Neural progenitor cell (in vitro differentiated cells): ENCODE measurements around the gene FADS6. TPM values are rescaled to one million over a fixed set of nuclear protein-coding genes. Genes with fewer than 3 reads are reported as not detected.
"Not testable (repeated sequence)": the region's sequence is repeated elsewhere in the genome, so short reads cannot be mapped to it uniquely, and the experiment has no call there.

Experiments
- DNase-seq: peaks from one replicate; pipeline ENCODE4 v3.0.0-alpha.2; 2016; ENCODE audit warnings: low spot score
- H2AFZ ChIP-seq: fragments of 200-600 bp; sonication (generic); replicated peaks from 2 replicates; pipeline ENCODE4 v1.6.1; 2016; ENCODE audit warnings: antibody characterized with exemption
- H3F3A ChIP-seq: fragments of 200-600 bp; sonication (generic); 2 replicates; pipeline ENCODE4 v1.6.1; 2016; ENCODE audit warnings: antibody characterized with exemption, low read depth
- H3K27ac ChIP-seq: fragments of 200-600 bp; sonication (generic); 2 replicates; pipeline ENCODE4 v1.5.1; 2016; ENCODE audit warnings: mild to moderate bottlenecking
- H3K27me3 ChIP-seq: fragments of 200-600 bp; sonication (generic); 2 replicates; pipeline ENCODE4 v1.6.1; 2016; ENCODE audit warnings: mild to moderate bottlenecking, moderate library complexity
- H3K36me3 ChIP-seq: fragments of 200-600 bp; sonication (generic); 2 replicates; pipeline ENCODE4 v1.5.1; 2016
- H3K4me1 ChIP-seq: fragments of 200-600 bp; sonication (generic); 2 replicates; pipeline ENCODE4 v1.6.1; 2016; ENCODE audit warnings: mixed run types
- H3K4me2 ChIP-seq: fragments of 200-600 bp; sonication (generic); 2 replicates; pipeline ENCODE4 v1.6.1; 2016
- H3K4me3 ChIP-seq: fragments of 200-600 bp; sonication (generic); 2 replicates; pipeline ENCODE4 v1.5.1; 2016
- H3K79me2 ChIP-seq: fragments of 200-600 bp; sonication (generic); 2 replicates; pipeline ENCODE4 v1.6.1; 2016; ENCODE audit warnings: low read depth
- H3K9ac ChIP-seq: fragments of 200-600 bp; sonication (generic); 2 replicates; pipeline ENCODE4 v1.6.1; 2016
- H3K9me3 ChIP-seq: fragments of 200-600 bp; sonication (generic); 2 replicates; pipeline ENCODE4 v1.5.1; 2016; ENCODE audit warnings: low read depth
- H4K20me1 ChIP-seq: fragments of 200-600 bp; sonication (generic); 2 replicates; pipeline ENCODE4 v1.6.1; 2016; ENCODE audit warnings: low read depth
- H3K27ac Mint-ChIP-seq: 3 replicates; pipeline ENCODE4 v1.8.0; 2021; ENCODE audit warnings: mixed read lengths
- H3K27me3 Mint-ChIP-seq: 2 replicates; pipeline ENCODE4 v1.8.0; 2022; ENCODE audit warnings: low read depth, mild to moderate bottlenecking, inconsistent platforms, moderate library complexity, mixed read lengths; ENCODE audit not compliant: insufficient read depth
- H3K36me3 Mint-ChIP-seq: 3 replicates; pipeline ENCODE4 v1.8.0; 2021; ENCODE audit warnings: mixed read lengths
- H3K4me1 Mint-ChIP-seq: 3 replicates; pipeline ENCODE4 v1.8.0; 2021; ENCODE audit warnings: mixed read lengths
- H3K4me3 Mint-ChIP-seq: 3 replicates; pipeline ENCODE4 v1.8.0; 2021; ENCODE audit warnings: mild to moderate bottlenecking, moderate library complexity, mixed read lengths
- H3K9me3 Mint-ChIP-seq: 3 replicates; pipeline ENCODE4 v1.8.0; 2020; ENCODE audit warnings: mixed read lengths
- CTCF ChIP-seq: fragments of 200-600 bp; sonication (generic); IDR thresholded peaks from 2 replicates; pipeline ENCODE4 v1.5.1; 2017; ENCODE audit warnings: antibody characterized with exemption, mild to moderate bottlenecking
- EZH2 ChIP-seq: fragments of 200-600 bp; sonication (generic); IDR thresholded peaks from 2 replicates; pipeline ENCODE4 v1.6.1; 2017; ENCODE audit warnings: antibody characterized with exemption, mild to moderate bottlenecking, moderate library complexity
- EZH2phosphoT487 ChIP-seq: fragments of 200-600 bp; sonication (generic); IDR thresholded peaks from 2 replicates; pipeline ENCODE4 v1.6.1; 2017; ENCODE audit warnings: antibody characterized with exemption
- total RNA-seq: library from RNA; depleted of rRNA; stranded (reverse); fragments of >200 nt; gene quantifications from 2 replicates; pipeline ENCODE4 v1.2.3, GENCODE V29; 2015; ENCODE audit warnings: low replicate concordance

Gene FADS6
- total RNA-seq, 1 donor from 2014 or later = 0.36 TPM

- Histone ChIP-seq H4K20me1 (no peaks in the 10 kb centered on the region), H3K27me3 (peaks cover 12% of the 10 kb centered on the region), H3K27ac (no peak overlapping the region), H3K4me2 (no peak overlapping the region), H3F3A (no peaks in the 10 kb centered on the region), H3K4me3 (no peak overlapping the region), H3K36me3 (no peaks in the 10 kb centered on the region), H3K79me2 (no peaks in the 10 kb centered on the region), H3K9ac (no peak overlapping the region), H3K4me1 (peaks cover 3% of the 10 kb centered on the region), H3K9me3 (no peaks in the 10 kb centered on the region), H2AFZ (no peak overlapping the region)
- DNase-seq = no peak
- Mint-ChIP-seq H3K4me1 (peaks cover 19% of the 10 kb centered on the region), H3K4me3 (no peak overlapping the region), H3K9me3 (peaks cover 6% of the 10 kb centered on the region), H3K36me3 (no peaks in the 10 kb centered on the region), H3K27ac (no peak overlapping the region), H3K27me3 (peaks cover 24% of the 10 kb centered on the region)
- TF ChIP-seq CTCF (no peak), EZH2 (no peak), EZH2phosphoT487 (no peak)
These were observed 24.0 kb upstream of the FADS6 start for GRCh38 chr17:74917430-74917829.

- Histone ChIP-seq H3K9me3 (no peaks in the 10 kb centered on the region), H3K4me1 (no peaks in the 10 kb centered on the region), H3K79me2 (no peaks in the 10 kb centered on the region), H2AFZ (no peak overlapping the region), H3K27me3 (peaks cover 6% of the 10 kb centered on the region), H4K20me1 (no peaks in the 10 kb centered on the region), H3F3A (no peaks in the 10 kb centered on the region), H3K27ac (no peak overlapping the region), H3K36me3 (no peaks in the 10 kb centered on the region), H3K4me3 (no peak overlapping the region), H3K4me2 (no peak overlapping the region), H3K9ac (no peak overlapping the region)
- H3K27ac Mint-ChIP-seq = peak overlapping the region; percentile 79
- DNase-seq = no peak
- TF ChIP-seq EZH2phosphoT487 (no peak), CTCF (no peak), EZH2 (no peak)
- peaks cover 23% of the 10 kb centered on the region for H3K27me3 Mint-ChIP-seq
- peaks cover 6% of the 10 kb centered on the region for H3K9me3 Mint-ChIP-seq
- H3K36me3 Mint-ChIP-seq = no peaks in the 10 kb centered on the region
- H3K4me1 Mint-ChIP-seq = peaks cover 19% of the 10 kb centered on the region
- peak overlapping the region; percentile 30 for H3K4me3 Mint-ChIP-seq
These were observed 23.4 kb upstream of the FADS6 start for GRCh38 chr17:74916851-74917199.

GRCh38 chr17:74916136-74916850 lies 22.9 kb upstream of the FADS6 start:
- H3K27ac Mint-ChIP-seq = peak overlapping the region; percentile 88
- no peak for DNase-seq
- no peak for TF ChIP-seq CTCF
- TF ChIP-seq EZH2 = no peak
- TF ChIP-seq EZH2phosphoT487 = no peak
- H3K9me3 Mint-ChIP-seq = peaks cover 6% of the 10 kb centered on the region
- peaks cover 24% of the 10 kb centered on the region for H3K4me1 Mint-ChIP-seq
- peak overlapping the region; percentile 30 for H3K4me3 Mint-ChIP-seq
- no peaks in the 10 kb centered on the region for H3K4me1 ChIP-seq
- no peak overlapping the region for H3K9ac ChIP-seq
- no peaks in the 10 kb centered on the region for H3K36me3 Mint-ChIP-seq
- H3K4me2 ChIP-seq = no peak overlapping the region
- H3K9me3 ChIP-seq = no peaks in the 10 kb centered on the region
- H3K4me3 ChIP-seq = no peak overlapping the region
- no peak overlapping the region for H2AFZ ChIP-seq
- H3K27me3 Mint-ChIP-seq = peaks cover 23% of the 10 kb centered on the region
- H4K20me1 ChIP-seq = no peaks in the 10 kb centered on the region
- no peaks in the 10 kb centered on the region for H3K36me3 ChIP-seq
- no peaks in the 10 kb centered on the region for H3K79me2 ChIP-seq
- peaks cover under 1% of the 10 kb centered on the region for H3K27me3 ChIP-seq
- no peak overlapping the region for H3K27ac ChIP-seq
- no peaks in the 10 kb centered on the region for H3F3A ChIP-seq

DNA sequence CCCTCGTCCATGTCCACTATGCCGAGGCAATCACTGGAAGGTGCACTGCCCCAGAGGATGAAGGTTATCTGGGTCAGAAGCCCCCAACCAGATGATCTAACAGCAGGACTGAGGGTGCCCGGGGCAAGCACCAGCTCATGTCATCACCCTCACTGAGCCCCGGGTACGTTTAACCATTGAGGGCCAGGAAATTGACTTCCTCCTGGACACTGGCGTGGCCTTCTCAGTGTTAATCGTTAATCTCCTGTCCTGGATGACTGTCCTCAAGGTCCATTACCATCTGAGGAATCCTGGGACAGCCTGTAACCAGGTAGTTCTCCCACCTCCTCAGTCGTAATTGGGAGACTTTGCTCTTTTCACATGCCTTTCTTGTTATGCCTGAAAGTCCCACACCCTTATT lies 18.0 kb upstream of the FADS6 start:
- H3K36me3 Mint-ChIP-seq, H3K9me3 ChIP-seq, H3K4me2 ChIP-seq, H3K79me2 ChIP-seq, H3K27me3 ChIP-seq, H3K4me1 ChIP-seq, H4K20me1 ChIP-seq, H3K9me3 Mint-ChIP-seq, H3K4me3 ChIP-seq, H3K27ac Mint-ChIP-seq, DNase-seq, H3K36me3 ChIP-seq, H3F3A ChIP-seq, H3K9ac ChIP-seq, H3K27ac ChIP-seq, H2AFZ ChIP-seq, H3K4me3 Mint-ChIP-seq: not testable (repeated sequence)
- peaks cover 21% of the 10 kb centered on the region for H3K27me3 Mint-ChIP-seq
- H3K4me1 Mint-ChIP-seq = peaks cover 28% of the 10 kb centered on the region

DNA sequence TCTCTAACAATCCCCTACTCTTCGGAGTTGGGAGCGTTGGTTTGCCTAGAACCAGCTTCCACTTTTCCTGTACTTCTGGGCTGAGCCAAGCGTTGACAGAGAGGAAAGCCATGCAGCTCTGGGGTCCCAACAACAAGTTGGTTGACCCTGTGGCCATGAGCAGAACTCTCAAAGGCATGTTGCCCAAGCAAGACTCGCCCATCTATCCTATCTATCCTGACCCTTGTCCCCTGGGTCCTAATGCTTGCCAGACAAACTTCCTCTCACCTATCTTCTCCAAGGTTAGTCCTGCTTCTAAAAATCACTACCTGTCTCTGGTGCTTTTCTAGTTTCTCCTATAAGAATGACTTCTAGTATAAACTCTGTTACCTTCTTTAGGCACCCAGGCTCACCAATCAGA lies 15.7 kb upstream of the FADS6 start:
- H3K4me1 ChIP-seq, DNase-seq, H3K9ac ChIP-seq, H3K27ac Mint-ChIP-seq, H3K27me3 ChIP-seq, H3K4me3 Mint-ChIP-seq, H3K4me3 ChIP-seq, H3K9me3 Mint-ChIP-seq, H3K27ac ChIP-seq, H3F3A ChIP-seq, H3K79me2 ChIP-seq, H3K36me3 ChIP-seq, H3K4me2 ChIP-seq, H3K9me3 ChIP-seq, H4K20me1 ChIP-seq, H3K36me3 Mint-ChIP-seq: not testable (repeated sequence)
- H2AFZ ChIP-seq = peak overlapping the region; percentile 63
- Mint-ChIP-seq H3K27me3 (peaks cover 19% of the 10 kb centered on the region), H3K4me1 (peaks cover 26% of the 10 kb centered on the region)
